Posterior vena cava (tissue), 2 donors: ENCODE data around the gene RIMOC1. TPM values are rescaled to one million over a fixed set of nuclear protein-coding genes. Genes with fewer than 3 reads are reported as not detected.

Source experiments
- DNase-seq: peaks from one replicate; pipeline ENCODE4 v3.0.0-alpha.2; 2020; ENCODE audit warnings: low spot score
- intact Hi-C, 2 donors: fragments of 100-400 bp; cut with DNase I; formaldehyde crosslinking; loops; one replicate each; pipeline versions ENCODE4 v1.14.1 to v1.14.2; 2022 to 2023
- long read RNA-seq, 2 donors: library from polyadenylated mRNA; unstranded; transcript quantifications; one replicate each; pipeline ENCODE4 v2.0.0, GENCODE V29; 2020 to 2021
- total RNA-seq, 2 donors: library from RNA; stranded (reverse); fragmentation: NEBNext Ultra II Directional; extraction: Animal tissue kit (Norgen Biotek cat#: 25700); gene quantifications; one replicate each; pipeline ENCODE4 v1.2.1, GENCODE V29; 2021
- donor health status: DM: yes; HTN: yes; CAD: no.
- donor health status: DM: yes; HTN: yes; CAD: no.

The RIMOC1 gene, protein sequence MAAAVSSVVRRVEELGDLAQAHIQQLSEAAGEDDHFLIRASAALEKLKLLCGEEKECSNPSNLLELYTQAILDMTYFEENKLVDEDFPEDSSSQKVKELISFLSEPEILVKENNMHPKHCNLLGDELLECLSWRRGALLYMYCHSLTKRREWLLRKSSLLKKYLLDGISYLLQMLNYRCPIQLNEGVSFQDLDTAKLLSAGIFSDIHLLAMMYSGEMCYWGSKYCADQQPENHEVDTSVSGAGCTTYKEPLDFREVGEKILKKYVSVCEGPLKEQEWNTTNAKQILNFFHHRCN
- total RNA-seq = 10 to 100 TPM; 31.1 to 33.7 TPM
- long read RNA-seq, donor 1, partial matches to known transcripts = 0 of 2 reads
- long read RNA-seq, donor 1, other reads (novel, unspliced or antisense) = 1 of 2 reads
- long read RNA-seq, donor 2, full-length matches to known transcripts = 10 of 10 reads
- long read RNA-seq, donor 2, partial matches to known transcripts = 0 of 10 reads
- long read RNA-seq, donor 2, other reads (novel, unspliced or antisense) = 0 of 10 reads

DNA sequence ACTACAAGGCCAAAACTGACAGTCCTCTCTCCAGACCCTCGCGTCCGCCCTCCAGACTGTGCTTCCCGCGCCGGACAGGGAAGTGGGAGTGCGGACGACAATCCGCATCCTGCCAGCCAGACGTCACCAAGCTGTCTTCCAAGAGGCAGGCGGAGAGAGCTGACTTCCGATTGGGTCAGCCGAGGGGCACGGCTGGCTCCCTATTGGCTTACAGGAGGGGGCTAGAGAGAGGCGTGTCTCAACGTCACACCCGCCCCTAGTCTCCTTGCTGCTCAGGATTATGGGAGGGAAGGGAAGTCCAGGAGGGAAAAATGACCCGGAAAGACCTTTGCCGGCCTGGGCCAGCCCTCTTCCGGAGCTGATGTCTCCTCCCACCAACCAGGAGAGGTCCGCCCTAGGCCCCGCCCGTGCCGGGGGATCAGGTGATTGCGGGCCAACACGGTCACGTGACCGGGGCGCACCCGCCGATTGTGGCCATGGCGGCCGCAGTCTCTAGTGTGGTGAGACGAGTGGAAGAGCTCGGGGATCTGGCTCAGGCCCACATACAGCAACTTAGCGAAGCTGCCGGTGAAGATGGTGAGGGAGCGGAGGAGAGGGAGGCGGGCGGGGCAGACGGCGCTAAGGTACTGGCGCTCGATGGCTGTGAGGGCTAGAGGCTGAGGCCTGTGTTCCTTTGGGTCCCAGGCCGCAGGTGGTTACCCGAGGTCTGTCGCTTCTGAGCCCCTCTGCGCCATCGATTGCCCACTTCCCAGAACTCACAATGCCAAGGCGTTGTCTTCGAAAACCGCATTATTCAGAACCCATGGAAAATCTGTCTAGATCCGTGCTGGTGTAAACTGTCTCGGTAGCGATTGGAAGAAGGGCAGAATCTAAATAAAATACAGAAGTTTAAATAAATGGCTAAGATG is at the start of gene RIMOC1:
Gene RIMOC1 (plus strand): TSS at position 453 of the 908 bp plus-strand sequence. CDS start 24 bp downstream, at position 477.
- DNase-seq = peak; percentile 99
- intact Hi-C loops = loop anchor here in 1 of 2 donors (10.0 kb wide), 1 partner anchor 49 kb away; no protein-coding TSS in a partner anchor

DNA sequence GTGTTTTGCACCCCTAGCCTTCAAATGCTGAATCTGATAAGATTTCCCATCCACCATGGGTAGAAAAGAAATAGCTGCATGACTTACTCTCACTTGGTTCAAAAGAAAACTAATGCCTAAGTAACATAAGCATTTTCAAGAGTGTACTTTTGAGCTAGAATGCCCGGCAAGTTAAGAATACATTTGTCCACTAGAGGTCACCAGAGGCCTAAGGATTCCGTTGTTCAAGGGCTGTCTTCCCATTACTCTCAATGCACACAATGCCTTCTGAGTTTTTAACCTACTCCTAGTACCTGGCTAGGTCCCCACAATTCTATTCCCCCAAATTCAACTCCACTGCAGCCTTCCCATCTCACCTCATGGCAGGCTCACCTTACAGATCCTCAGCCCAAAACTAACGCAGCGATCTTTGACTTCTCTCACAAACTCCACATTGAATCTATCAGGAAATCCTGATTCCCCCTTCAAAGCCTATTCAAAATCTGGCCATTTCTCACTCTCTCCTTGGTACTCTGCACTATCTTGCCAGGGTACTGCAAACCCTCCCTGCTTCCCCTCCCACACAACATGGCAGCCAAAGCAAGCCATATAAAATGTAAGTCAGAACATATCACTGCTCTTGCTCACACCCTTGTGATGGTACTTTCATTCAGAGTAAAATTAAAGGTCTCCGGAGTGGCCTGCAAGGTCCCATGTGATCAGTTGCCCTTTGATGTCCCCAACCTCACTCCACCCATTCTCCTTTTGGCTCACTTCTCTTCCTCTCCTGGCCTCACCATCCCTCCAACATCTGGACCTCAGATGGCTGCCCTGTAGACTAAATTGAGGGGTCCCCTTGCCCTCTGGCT is 47.3 kb upstream of the RIMOC1 start:
- intact Hi-C loops = loop anchor here in 1 of 2 donors (10.0 kb wide), 1 partner anchor 48 kb away; the partner anchor contains the start of gene RIMOC1

DNA sequence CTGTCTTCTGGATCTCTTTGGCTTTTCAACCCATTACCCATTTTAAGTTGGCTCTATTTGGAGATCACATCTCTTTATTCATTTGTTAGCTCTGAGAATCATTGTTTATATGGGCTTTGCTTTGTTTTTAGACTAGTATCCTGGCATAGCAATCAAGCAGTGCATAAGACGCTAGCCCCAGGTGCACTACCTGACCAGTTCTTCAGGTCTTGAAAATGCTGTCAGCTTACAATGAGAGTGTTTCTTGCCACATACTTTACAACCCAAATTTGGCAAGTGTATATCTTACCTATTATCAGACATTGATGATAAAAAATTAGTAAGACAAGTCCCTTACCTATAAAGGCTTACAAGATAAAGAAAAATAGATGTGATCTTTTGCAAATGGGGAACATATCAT is 46.2 kb upstream of the RIMOC1 start:
- no peak for DNase-seq
- intact Hi-C loops = loop anchor here in 1 of 2 donors (10.0 kb wide), 1 partner anchor 47 kb away; the partner anchor contains the start of gene RIMOC1

More for the DNA sequence above, 47.3 kb upstream of the RIMOC1 start:
- no peak for DNase-seq

DNA sequence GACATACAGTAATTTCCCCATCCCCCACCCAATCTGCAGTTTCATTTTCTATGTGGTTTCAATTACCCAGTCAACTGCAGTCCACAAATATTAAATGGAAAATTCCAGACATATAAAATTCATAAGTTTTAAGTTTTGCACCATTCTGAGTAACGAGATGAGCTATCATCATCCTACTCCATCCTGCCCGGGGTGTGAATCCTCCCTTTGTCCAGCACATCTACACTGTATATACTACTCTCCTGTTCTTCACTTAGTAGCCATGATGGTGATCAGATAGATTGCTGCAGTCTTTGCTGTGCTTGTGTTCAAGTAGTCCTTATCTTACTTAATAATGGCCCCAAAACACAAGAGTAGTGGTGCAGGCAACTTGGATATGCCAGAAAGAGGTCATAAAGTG is 45.3 kb upstream of the RIMOC1 start:
- intact Hi-C loops = loop anchor here in 1 of 2 donors (10.0 kb wide), 1 partner anchor 46 kb away; the partner anchor contains the start of gene RIMOC1
- no peak for DNase-seq

DNA sequence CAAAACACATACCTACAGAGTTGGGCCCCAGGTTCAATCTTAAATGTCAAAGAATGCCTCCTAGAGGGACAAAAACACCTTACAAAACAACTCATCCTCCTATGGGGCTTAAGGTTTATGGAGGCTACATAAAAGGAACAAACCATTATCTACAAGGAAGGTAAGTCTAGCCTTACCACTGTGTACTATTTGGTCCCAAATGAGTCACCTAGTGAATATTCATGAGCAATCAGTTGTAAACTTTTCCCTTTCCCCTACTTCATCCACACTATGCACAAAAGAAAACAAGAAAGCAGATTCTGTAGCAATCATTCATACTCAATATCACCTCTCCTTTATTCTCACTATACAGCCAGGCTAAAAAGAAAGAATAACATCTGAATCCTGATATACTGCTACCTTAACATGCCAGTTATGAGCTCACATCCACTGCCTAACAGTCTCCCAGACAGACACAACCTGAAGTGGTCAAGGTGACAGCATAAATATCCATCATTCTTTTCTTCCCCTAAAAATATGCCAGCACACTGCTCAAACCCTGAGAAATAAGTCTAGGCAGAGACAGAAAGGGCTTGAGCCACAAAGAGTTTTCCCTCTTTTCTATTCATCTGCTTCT is 40.2 kb upstream of the RIMOC1 start:
- no peak for DNase-seq
- intact Hi-C loops = loop anchor here in 1 of 2 donors (10.0 kb wide), 1 partner anchor 51 kb away; no protein-coding TSS in a partner anchor

DNA sequence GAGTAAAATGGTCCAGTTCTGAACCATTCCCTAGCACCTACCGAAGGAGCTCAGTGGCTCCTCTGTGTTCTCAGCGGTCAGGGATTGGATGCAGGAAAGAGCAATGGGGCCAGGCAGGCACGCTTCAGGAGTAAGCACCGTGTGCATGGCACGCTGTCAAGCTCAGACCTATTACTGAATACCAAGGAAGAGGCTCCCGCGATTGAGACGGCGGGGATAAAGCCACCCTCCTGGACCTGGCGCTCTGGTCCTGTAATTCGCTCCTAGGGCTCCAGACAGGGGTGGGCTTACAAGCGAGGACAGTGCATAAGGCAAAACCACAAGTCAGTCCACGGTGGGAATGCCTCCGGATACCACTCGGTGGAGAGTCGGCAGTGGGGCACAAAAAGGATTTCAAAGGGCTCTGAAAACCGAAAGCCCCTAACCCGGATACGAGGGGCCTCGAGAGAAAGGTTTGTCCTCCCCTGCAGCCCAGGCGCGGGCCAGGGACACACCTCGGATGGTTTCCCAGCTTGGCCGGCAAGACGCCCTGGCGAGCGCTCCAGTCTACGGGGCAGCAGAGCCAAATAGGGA is 34.9 kb upstream of the RIMOC1 start:
- DNase-seq = peak; percentile 83
- intact Hi-C loops = loop anchor here in 1 of 2 donors (10.0 kb wide), 1 partner anchor 46 kb away; no protein-coding TSS in a partner anchor

DNA sequence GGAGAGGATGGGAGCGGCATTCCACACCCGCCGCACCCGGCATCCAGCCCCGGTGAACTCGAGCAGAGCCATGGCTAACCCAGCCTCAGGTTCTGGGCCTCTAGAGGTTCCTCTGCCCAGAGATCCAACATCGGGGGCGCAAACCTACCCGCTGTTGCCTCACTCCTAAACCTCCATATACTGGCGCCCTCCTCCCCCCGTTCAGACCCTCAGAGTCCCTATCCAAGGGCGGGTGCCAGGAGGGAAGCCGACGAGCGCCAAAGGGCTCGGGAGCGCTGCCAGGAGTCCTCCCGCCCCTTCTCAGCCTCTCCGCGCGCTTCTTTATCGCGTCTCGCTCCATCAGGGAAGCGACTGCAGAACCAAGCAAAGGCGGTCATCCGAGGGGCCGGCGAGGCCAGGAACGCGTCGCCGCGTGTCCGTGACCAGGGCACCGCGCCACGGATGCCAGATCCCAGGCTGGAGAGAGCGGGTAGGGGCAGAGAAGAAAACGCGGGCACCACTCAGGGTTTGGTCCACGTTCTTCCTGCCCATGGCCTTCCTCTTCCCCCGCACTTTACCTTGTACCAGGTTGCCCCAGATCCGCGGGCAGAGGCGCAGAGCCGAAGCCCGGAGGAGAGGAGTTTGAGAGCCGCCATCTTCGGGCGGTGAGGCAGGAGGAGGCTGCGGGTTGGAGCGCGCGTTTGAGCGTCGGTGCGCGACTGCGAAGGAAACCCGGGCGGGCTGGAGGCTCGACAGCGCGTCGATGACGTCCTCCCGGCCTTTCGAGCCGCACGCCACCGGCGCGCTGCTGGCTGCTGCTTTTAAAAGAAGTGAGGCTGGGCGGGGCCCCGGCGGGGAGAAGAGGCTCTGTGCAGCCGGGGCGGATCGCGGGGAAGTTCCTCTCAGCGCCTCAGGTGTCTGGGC is 34.2 kb upstream of the RIMOC1 start, which contains the start of gene OXCT1:
Gene OXCT1 (minus strand): TSS at position 702 of the 903 bp plus-strand sequence. CDS start 67 bp downstream, at position 635.
- intact Hi-C loops = loop anchor here (5.0 to 10.0 kb wide), 3 partner anchors 45 to 1167 kb away; partner anchors contain the start of gene FBXO4 (in 1 of the 2)
- DNase-seq = peak; percentile 95

DNA sequence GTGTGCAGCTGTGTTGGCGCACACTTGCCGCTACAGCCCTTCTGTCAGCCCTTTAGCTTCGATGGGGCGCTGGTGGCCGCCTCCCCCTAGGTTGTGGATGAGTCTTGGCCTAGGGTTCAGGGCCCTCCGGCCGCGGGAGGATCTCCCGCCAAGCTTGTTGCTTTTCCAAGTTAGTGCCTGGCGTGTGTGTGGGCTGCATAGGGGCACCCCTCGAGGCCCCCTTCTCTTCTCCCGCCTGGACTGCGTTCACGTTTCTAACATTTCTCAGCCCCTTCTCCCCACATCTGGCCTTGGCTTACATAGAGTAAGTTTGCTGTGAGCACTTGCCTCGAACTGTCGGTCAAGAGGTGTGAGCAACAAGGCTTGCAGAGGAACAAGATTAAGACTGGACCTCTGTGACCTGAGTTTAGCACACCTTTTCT is 33.5 kb upstream of the RIMOC1 start:
- no peak for DNase-seq
- intact Hi-C loops = loop anchor here (5.0 to 10.0 kb wide), 2 partner anchors 54 to 1167 kb away; partner anchors contain the start of gene FBXO4 (in 1 of the 2)

DNA sequence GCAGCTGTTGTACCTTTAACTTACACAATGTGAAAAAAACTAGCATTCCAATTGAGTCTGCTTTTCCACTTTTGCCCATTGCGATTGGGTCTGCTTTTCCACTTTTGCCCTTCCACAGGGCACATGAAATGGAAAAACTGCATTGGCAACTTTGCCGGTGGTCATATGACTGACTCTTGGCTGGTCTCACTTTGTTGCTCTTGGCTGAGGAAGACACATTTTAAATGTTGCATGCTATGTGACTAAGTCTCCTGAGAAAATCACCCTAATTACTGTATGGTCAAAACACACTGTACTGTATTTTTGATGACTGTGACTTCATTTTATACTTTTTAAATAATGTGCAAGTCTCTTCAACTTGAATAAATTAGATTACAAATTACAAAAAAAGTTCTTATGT is 32.3 kb upstream of the RIMOC1 start:
- intact Hi-C loops = loop anchor here (5.0 to 10.0 kb wide), 2 partner anchors 53 to 1165 kb away; partner anchors contain the start of gene FBXO4 (in 1 of the 2)
- DNase-seq = no peak

DNA sequence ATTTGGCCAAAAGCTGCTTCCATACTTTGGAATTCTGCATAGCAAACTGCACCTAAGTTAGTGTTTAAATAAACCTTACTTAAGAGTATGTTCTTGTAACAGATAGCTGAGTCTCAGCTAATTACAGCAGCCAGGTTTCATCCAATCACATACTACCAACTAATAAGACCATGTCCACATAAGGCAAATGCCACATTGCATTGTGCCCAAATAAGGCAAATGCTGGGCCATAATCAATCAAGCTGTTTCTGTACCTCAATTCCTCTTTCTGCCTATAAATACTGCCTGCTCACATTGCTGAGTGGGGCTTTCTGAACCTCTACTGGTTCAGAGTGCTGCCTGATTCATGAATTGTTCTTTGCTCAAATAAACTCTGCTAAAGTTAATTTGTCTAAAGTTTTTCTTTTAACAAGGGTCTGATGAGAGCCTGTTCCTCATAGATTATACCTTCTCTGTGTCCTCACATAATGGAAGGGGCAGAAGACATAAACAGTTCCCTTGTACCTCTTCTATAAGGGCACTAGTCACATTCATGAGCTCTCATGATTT is 29.6 kb upstream of the RIMOC1 start:
- intact Hi-C loops = loop anchor here (5.0 to 10.0 kb wide), 3 partner anchors 50 to 1163 kb away; partner anchors contain the start of gene FBXO4 (in 1 of the 2)
- no peak for DNase-seq

DNA sequence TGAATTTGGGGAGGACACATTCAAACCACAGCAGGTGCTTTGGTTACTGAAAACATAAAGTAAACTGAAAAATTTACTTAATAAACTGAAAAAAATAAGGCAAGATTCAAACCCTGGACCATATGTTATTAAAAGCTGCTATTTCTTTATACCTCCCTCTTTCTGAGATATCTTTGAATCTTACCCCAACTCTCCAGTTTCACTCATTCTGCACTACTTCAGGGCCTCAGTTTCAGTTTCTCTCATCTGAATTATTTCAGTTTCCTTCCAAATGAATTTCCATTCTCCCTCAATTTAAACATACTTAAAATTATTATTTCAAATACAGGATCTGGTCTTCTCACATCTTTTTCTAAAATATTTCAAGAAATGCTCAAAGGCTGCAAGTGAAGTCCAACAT is 29.0 kb upstream of the RIMOC1 start:
- intact Hi-C loops = loop anchor here (5.0 to 10.0 kb wide), 2 partner anchors 50 to 147 kb away; partner anchors contain the start of gene FBXO4 (in 1 of the 2)
- no peak for DNase-seq

DNA sequence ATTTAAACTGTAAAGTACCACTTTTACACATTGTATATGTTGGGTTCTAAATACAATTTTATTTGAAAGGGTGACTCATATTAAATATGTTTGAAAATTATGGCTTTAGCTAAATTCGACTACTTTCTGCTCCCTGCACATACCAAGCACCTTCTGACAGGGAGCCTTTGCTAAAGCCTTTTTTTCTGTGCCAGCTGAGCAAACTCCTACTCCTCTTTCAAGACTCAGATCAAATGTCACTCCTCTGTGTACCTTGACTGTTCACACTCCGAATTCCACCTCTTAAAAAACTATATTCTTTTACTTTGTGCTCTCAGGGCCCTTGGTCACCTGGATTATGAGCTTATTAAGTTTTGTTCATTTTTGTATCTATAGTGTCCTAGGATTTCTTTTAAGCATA is 27.5 kb upstream of the RIMOC1 start:
- intact Hi-C loops = loop anchor here (5.0 to 10.0 kb wide), 2 partner anchors 48 to 146 kb away; partner anchors contain the start of gene FBXO4 (in 1 of the 2)
- DNase-seq = no peak

DNA sequence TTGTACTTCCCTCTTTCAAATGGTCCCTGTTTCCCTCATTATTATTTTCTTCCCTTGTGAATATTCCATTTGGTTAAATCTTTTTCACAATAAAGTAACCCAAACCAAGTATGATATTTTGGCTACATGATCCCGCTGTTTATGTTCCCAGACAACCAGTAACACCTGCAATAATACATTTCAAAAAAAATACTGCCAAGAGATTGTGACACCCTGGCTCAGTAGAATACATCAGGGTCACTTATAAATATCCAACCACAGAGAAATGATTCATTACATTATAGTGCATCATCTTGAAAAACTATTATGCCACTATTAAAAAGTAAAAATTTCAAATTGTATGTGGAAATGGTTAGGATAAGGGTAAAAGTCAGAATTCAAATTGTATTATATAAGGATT is 26.7 kb upstream of the RIMOC1 start:
- intact Hi-C loops = loop anchor here (5.0 to 10.0 kb wide), 2 partner anchors 47 to 145 kb away; partner anchors contain the start of gene FBXO4 (in 1 of the 2)
- DNase-seq = no peak

DNA sequence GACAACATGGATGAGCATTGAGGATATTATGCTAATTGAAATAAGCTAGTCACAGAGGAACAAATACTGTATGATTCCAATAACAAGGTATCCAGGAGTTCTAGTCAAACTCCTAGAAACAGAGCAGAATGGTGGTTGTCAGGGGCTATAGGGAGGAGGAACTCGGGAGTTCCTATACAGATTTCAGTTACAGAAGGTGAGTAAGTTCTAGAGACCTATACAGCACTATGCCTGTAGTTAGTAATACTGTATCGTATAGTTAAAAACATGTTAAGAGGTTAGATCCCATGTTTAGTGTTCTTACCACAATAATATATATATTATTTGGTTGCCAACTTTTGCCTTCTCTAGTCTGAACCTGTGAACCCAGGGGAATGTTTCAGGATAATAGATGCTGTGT is 26.0 kb upstream of the RIMOC1 start:
- intact Hi-C loops = loop anchor here (5.0 to 10.0 kb wide), 2 partner anchors 47 to 144 kb away; partner anchors contain the start of gene FBXO4 (in 1 of the 2)
- no peak for DNase-seq
